Psoas muscle (tissue), 8 donors: ENCODE measurements around the gene SLC6A20. TPM values are rescaled to one million over a fixed set of nuclear protein-coding genes. Genes with fewer than 3 reads are reported as not detected.

Experiments
- ATAC-seq, 4 donors: fragments of 200-7000 bp; cut with Tn5 transposase; one replicate each; pipeline ENCODE4 v1.9.1; 2020; ENCODE audit warnings: moderate library complexity in 3 of 4, mild to moderate bottlenecking in 2 of 4
- DNase-seq, 2 donors: peaks; one replicate each; pipeline ENCODE4 v3.0.0-alpha.2; 2020
- H3K27ac ChIP-seq: fragments of 200-600 bp; one replicate; pipeline ENCODE4 v1.8.0; 2022
- H3K27me3 ChIP-seq, 3 donors: fragments of 200-600 bp in 1 of 3; one replicate each; pipeline versions ENCODE4 v1.6.1 to v1.8.0; 2013 to 2022; ENCODE audit warnings: low read length in 2 of 3, mild to moderate bottlenecking in 2 of 3, moderate library complexity in 1 of 3; ENCODE audit not compliant: insufficient read depth in 3 of 3
- H3K36me3 ChIP-seq, 2 donors: fragments of 200-600 bp in 1 of 2; one replicate each; pipeline versions ENCODE4 v1.6.1 to v1.8.0; 2013 to 2022; ENCODE audit warnings: low read depth in 1 of 2, mild to moderate bottlenecking in 1 of 2, moderate library complexity in 1 of 2; ENCODE audit not compliant: insufficient read depth in 1 of 2
- H3K4me1 ChIP-seq: fragments of 200-600 bp; one replicate; pipeline ENCODE4 v1.8.0; 2022
- H3K4me3 ChIP-seq: fragments of 200-600 bp; one replicate; pipeline ENCODE4 v1.8.0; 2022; ENCODE audit warnings: mild to moderate bottlenecking
- H3K9me3 ChIP-seq: fragments of 200-600 bp; one replicate; pipeline ENCODE4 v1.8.0; 2022
- CTCF ChIP-seq: fragments of 200-600 bp; IDR thresholded peaks from one replicate; pipeline ENCODE4 v1.8.0; 2022; ENCODE audit warnings: antibody characterized with exemption
- WGBS, 3 donors: extraction: QIAGEN DNeasy Blood & Tissue Kit; methylation state at CpG; one replicate each; pipeline versions ENCODE4 v1.1.6 to v1.1.7; 2013; 5-methylcytosine and 5-hydroxymethylcytosine counted together
- intact Hi-C, 2 donors: fragments of 100-400 bp; cut with DNase I; formaldehyde crosslinking; loops; one replicate each; pipeline versions ENCODE4 v1.11.0 to v1.14.2; 2022
- polyA plus RNA-seq, 3 donors: library from polyadenylated mRNA; stranded (reverse); fragments of 200-250 nt; gene quantifications; one replicate each; pipeline ENCODE4 v1.2.3, GENCODE V29; 2013
- total RNA-seq, 4 donors: library from RNA; stranded (reverse); fragmentation: NEBNext Ultra II Directional in 2 of 4; extraction: Animal tissue kit (Norgen Biotek cat#: 25700) in 2 of 4; gene quantifications; one replicate each; pipeline versions ENCODE4 v1.2.1 to v1.2.4, GENCODE V29; 2021 to 2023
- donor health status: healthy with polysubstance abuse.
- donor health status: DM: no; HTN: no; CAD: no; lungs with moderate emphysema.
- donor health status: Bipolar disorder and iron deficiency.
- donor health status: healthy.
- donor health status: DM: yes; HTN: yes; CAD: no.
- donor health status: DM: no; HTN: no; CAD: no.
- donor health status: DM: no; HTN: no; CAD: no.
- donor health status: DM: yes; HTN: yes; CAD: no.

Gene SLC6A20
- total and polyA plus RNA-seq, 7 donors, result 0.10 to 0.69 (median 0.42) TPM

- H3K36me3 ChIP-seq, result no peaks in the 10 kb centered on the region
- TF ChIP-seq CTCF, result no peak
- H3K9me3 ChIP-seq, result no peaks in the 10 kb centered on the region
- 91 to 97% (median 94%) methylated on average over 5 of the region's 5 CpGs for WGBS, 3 donors
- intact Hi-C loops, result no loop called here
- ATAC-seq (no peak), DNase-seq (no peak)
- H3K4me1 ChIP-seq, result no peaks in the 10 kb centered on the region
- H3K27ac ChIP-seq, result no peak overlapping the region
- no peak overlapping the region for H3K4me3 ChIP-seq
- H3K27me3 ChIP-seq, result peaks cover 0 to 6% (median 3%) of the 10 kb centered on the region in 3 donors
Measured at GRCh38 chr3:45803252-45803935, 7.1 kb upstream of the SLC6A20 start.

GRCh38 chr3:45802146-45802545, 5.8 kb upstream of the SLC6A20 start:
- Histone ChIP-seq H3K27me3 (peaks cover 0 to 19% (median 3%) of the 10 kb centered on the region in 3 donors), H3K4me3 (no peak overlapping the region), H3K27ac (no peak overlapping the region), H3K9me3 (no peaks in the 10 kb centered on the region), H3K36me3 (no peaks in the 10 kb centered on the region), H3K4me1 (no peaks in the 10 kb centered on the region)
- ATAC-seq (no peak), DNase-seq (no peak)
- intact Hi-C loops, result no loop called here
- WGBS, 3 donors, result 83 to 85% (median 83%) methylated on average over 9 of the region's 9 CpGs
- no peak for TF ChIP-seq CTCF

- no peak for DNase-seq
- no peak for ATAC-seq
- Histone ChIP-seq H3K27ac (no peak overlapping the region), H3K4me1 (no peaks in the 10 kb centered on the region), H3K27me3 (peaks cover 0 to 34% (median 14%) of the 10 kb centered on the region in 3 donors), H3K9me3 (no peaks in the 10 kb centered on the region), H3K36me3 (no peaks in the 10 kb centered on the region), H3K4me3 (no peak overlapping the region)
- no peak for TF ChIP-seq CTCF
- intact Hi-C loops, result no loop called here
- 62 to 75% (median 63%) methylated on average over 4 of the region's 4 CpGs for WGBS, 3 donors
Measured at GRCh38 chr3:45800611-45801010, 4.3 kb upstream of the SLC6A20 start.

GRCh38 chr3:45799586-45799985, 3.2 kb upstream of the SLC6A20 start:
- ATAC-seq (no peak), DNase-seq (no peak)
- no peak for TF ChIP-seq CTCF
- Histone ChIP-seq H3K4me3 (no peak overlapping the region), H3K27ac (no peak overlapping the region), H3K4me1 (no peaks in the 10 kb centered on the region), H3K9me3 (no peaks in the 10 kb centered on the region), H3K36me3 (no peaks in the 10 kb centered on the region), H3K27me3 (peaks cover 0 to 44% (median 14%) of the 10 kb centered on the region in 3 donors)
- intact Hi-C loops, result no loop called here
- WGBS, 3 donors, result 87 to 96% (median 90%) methylated on average over 2 of the region's 2 CpGs

GRCh38 chr3:45798034-45798433, 1.7 kb upstream of the SLC6A20 start:
- Histone ChIP-seq H3K27me3 (peaks cover 0 to 51% (median 14%) of the 10 kb centered on the region in 3 donors), H3K9me3 (no peaks in the 10 kb centered on the region), H3K27ac (no peak overlapping the region), H3K4me1 (no peaks in the 10 kb centered on the region), H3K4me3 (no peak overlapping the region), H3K36me3 (no peaks in the 10 kb centered on the region)
- intact Hi-C loops, result no loop called here
- ATAC-seq (no peak), DNase-seq (no peak)
- 61 to 79% (median 72%) methylated on average over 4 of the region's 4 CpGs for WGBS, 3 donors
- TF ChIP-seq CTCF, result no peak
